Occipital lobe (tissue), 2 donors: ENCODE data around the gene AOC2. TPM values are rescaled to one million over a fixed set of nuclear protein-coding genes. Genes with fewer than 3 reads are reported as not detected.
"Not testable (repeated sequence)": the region's sequence is repeated elsewhere in the genome, so short reads cannot be mapped to it uniquely, and the experiment has no call there.

Experiments
- DNase-seq: peaks from one replicate; lab custom pipeline; 2025; lab: John Stamatoyannopoulos, UW
- total RNA-seq: library from RNA; depleted of rRNA; stranded (reverse); fragments of >200 nt; gene quantifications from one replicate; pipeline ENCODE4 v1.2.3, GENCODE V29; 2014

The AOC2 gene
- total RNA-seq, 1 donor from 2014 or later: 0.78 TPM

- DNase-seq: no peak
These were observed 9.2 kb downstream of the AOC2 start for GRCh38 chr17:42853597-42853967.

DNA sequence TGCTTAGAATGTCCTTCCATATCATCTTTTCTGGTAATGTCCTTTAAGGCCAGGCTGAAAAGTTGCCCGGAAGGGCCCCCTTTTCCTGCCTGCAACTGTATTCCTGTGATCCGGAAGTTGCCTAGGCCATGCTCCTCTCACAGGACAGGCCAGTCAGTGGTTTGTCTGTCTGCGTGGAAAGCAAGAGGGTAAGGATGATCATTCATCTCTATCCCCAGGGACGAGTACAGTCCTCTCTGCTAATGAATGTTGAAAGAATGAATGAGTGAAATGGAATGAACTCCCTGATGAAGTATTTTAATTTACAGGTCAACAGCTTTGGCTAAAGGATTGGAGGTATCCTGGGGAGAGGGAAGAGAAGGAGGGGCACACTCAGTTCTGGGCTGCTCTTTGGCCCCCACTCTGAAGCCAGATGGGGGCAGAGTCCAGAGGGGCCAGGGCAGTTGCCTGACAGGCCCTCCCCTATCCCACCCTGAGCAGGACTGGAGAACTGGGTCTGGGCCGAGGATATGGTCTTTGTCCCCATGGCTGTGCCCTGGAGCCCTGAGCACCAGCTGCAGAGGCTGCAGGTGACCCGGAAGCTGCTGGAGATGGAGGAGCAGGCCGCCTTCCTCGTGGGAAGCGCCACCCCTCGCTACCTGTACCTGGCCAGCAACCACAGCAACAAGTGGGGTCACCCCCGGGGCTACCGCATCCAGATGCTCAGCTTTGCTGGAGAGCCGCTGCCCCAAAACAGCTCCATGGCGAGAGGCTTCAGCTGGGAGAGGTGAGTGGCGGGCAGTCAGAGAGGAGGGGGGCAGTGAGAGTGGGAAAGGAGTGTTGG, 9.8 kb downstream of the AOC2 start:
- DNase-seq: no peak

GRCh38 chr17:42855048-42855596, 10.7 kb downstream of the AOC2 start:
- DNase-seq: no peak

DNA sequence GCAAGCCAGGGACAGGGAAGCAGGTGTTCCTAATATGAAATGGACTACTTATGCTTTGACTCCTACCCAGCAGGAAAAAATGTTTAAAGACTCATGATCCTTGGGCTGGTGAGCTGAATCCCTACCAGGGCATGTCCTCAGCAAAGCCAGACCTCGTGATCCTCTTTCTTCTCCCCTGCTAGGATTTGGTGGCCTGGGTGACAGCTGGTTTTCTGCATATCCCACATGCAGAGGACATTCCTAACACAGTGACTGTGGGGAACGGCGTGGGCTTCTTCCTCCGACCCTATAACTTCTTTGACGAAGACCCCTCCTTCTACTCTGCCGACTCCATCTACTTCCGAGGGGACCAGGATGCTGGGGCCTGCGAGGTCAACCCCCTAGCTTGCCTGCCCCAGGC, 11.7 kb downstream of the AOC2 start:
- DNase-seq: not testable (repeated sequence)

DNA sequence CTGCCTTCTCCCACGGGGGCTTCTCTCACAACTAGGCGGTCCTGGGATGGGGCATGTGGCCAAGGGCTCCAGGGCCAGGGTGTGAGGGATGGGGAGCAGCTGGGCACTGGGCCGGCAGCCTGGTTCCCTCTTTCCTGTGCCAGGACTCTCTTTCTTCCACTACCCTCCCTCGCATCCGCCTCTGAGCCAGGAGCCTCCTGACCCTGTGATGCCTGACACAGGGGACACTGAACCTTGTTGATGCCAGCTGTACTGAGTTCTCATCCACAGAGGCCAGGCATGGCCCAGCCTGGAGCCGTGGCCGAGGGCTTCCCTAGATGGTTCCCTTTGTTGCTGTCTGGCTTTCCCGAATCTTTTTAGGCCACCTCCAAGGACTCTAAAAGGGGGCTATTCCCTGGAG, 12.1 kb downstream of the AOC2 start:
- not testable (repeated sequence) for DNase-seq

GRCh38 chr17:42857389-42857788, 13.0 kb downstream of the AOC2 start:
- no peak for DNase-seq

DNA sequence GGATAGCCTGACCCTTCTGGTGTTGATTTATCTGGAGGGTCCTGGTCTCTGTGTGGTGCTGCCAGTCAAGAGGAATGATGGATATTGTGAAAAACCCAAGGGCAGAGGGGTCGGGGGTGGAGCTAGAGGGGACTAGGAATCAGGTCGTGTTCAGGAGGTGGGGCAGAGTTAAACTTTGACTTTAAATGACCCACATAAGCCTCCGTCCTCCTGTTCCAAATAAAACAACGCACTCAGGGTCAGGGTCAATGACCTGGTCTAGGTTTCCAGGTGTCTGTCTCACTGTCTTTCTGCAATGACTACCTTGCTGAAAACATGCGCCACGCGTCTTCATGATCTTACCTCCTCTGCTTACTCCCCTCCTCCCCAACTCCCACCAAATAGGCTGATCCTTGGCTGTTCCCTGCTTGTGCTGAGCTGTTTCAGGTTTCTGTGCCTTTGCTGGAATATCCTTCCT, 21.3 kb downstream of the AOC2 start:
- no peak for DNase-seq

GRCh38 chr17:42866216-42866615, 21.8 kb downstream of the AOC2 start:
- DNase-seq: no peak

DNA sequence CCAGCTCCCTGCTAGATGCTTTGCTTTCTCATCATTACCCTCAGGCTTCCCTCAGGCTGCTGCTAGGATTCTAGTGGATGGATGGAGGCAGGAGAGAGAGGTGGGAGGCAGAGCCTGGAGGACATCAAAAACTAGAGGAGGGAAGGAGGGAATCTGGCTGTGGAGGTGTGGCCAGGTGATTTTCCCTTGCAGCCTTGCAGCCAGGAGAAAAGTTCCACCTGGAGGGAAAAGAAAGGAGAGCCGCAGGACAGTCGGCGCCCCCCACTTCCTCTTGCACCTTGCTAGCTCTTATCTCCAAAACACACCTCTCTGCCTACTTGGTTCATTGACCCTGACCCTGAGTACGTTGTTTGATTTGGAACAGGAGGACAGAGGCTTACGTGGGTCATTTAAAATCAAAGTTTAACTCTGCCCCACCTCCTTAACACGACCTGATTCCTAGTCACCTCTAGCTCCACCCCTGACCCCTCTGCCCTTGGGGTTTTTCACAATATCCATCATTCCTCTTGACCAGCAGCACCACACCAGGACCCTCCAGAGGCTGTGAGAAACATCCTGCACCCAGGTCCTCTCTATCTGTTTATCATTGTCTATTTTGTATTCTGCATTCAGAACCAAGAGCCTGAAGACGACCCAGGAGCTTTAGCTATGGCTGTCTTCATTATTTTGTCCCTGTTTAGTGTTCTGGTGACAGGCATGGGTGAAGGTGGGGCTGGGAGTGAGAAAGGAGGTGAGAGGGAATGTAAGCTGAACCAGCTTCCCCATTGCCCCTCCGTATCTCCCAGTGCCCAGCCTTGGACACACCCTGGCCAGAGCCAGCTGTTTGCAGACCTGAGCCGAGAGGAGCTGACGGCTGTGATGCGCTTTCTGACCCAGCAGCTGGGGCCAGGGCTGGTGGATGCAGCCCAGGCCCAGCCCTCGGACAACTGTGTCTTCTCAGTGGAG, 22.5 kb downstream of the AOC2 start:
- DNase-seq: no peak

GRCh38 chr17:42867694-42868261, 23.4 kb downstream of the AOC2 start:
- DNase-seq: not testable (repeated sequence)

DNA sequence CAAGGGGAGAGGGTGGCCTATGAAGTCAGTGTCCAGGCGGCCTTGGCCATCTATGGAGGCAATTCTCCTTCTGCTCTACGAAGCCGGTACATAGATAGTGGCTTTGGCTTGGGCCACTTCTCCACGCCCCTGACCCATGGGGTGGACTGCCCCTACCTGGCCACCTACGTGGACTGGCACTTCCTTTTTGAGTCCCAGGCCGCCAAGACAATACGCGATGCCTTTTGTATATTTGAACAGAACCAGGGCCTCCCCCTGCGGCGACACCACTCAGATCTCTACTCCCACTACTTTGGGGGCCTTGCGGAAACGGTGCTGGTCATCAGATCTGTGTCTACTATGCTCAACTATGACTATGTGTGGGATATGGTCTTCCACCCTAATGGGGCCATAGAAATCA, 24.0 kb downstream of the AOC2 start:
- DNase-seq: no peak

DNA sequence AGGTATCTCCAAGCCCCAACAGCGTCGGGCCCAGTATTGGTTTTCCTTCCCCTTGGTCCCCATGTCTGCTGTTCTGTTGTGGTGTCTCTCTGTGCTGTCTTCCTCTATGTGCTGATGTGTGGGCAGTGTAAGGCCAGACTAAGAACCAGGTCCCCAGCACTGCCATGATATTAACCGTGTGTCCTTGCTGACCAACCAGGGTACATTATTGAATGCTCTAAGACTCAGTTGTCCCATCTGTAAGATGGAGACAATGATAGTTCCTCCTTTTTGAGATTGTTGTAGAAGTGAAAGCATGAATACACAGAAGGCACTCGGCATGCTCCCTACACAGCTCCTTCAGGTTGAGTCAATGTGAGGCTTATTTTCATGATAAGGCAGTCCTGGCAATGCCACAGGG, 27.3 kb downstream of the AOC2 start:
- DNase-seq: no peak

GRCh38 chr17:42872251-42872965, 28.0 kb downstream of the AOC2 start:
- DNase-seq: no peak

DNA sequence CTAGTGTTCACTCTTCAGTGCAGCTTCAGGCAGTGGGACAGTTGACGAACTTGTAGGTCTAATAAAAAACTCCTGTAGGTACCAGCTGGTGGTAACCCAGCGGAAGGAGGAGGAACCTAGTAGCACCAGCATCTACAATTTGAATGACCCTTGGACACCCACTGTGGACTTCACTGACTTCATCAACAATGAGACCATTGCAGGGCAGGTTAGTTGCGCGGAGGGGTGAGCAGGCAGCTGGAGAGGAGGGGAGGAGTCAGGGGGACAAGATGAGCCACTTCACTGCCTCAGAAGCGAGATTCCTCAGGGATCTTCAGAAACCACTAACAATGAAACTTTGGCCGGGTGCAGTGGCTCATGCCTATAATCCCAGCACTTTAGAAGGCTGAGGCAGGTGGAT, 28.9 kb downstream of the AOC2 start:
- no peak for DNase-seq

DNA sequence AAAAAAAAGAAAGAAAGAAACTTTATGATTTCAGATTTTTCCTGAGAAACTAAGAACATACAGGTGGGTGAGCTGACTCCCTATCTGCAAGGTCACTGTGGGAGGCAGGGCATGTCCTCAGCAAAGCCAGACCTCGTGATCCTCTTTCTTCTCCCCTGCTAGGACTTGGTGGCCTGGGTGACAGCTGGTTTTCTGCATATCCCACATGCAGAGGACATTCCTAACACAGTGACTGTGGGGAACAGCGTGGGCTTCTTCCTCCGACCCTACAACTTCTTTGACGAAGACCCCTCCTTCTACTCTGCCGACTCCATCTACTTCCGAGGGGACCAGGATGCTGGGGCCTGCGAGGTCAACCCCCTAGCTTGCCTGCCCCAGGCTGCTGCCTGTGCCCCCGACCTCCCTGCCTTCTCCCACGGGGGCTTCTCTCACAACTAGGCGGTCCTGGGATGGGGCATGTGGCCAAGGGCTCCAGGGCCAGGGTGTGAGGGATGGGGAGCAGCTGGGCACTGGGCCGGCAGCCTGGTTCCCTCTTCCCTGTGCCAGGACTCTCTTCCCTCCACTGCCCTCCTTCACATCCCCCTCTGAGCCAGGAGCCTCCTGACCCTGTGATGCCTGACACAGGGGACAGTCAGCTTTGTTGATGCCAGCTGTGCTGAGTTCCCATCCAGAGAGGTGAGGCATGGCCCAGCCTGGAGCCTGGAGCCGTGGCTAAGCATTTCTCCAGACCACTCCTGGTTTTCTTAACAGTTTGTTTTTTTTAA, 29.7 kb downstream of the AOC2 start:
- DNase-seq: not testable (repeated sequence)

DNA sequence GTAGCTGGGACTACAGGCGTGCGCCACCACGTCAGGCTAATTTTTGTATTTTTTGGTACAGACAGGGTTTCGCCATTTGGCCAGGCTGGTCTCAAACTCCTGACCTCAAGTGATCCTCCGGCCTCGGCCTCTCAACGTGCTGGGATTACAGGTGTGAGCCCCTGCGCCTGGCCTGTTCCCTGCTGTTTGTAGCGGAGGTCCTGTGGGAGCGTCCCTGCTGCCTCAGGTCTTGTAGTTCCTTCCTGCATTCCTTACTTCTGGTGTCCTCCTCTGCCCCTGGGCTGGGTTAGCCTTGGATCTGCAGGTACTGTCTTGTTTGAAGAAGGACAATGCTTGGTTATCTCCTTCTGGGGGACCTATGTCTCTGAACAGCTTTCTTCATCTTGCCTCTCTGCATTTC, 32.7 kb downstream of the AOC2 start:
- DNase-seq: no peak

DNA sequence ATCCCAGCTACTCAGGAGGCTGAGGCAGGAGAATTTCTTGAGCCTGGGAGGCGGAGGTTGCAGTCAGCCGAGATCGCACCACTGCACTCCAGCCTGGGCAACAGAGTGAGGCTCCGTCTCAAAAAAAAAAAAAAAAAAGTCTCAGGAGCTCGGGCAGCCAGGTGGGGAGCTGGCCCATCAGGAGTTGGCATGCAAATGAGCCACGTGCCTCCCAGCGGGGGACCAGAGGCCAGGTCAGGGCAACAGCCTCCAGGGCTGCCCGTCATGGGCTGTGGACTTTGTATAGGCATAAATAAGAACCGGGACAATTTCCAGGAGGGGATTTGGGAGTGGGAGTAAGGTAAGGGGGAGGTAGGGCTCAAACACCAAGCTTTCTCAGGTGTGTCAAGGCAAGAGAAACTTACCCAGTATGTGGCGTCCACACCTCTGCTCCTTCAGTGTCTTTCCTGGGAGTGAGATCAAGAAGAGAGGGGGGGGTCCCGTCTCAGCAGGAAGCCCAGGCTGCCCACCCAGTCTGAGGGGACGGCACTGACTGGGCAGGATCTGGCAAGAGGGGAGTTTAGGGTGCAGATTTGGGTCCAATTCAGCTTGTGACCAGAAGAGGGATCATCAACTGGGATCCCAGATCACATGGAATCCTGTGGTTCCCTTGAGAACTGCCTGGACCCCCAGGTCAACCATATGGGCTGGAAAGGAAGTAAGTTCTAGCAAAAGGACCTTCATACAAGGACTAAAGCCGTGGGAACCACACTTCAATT, 33.9 kb downstream of the AOC2 start:
- DNase-seq: no peak

GRCh38 chr17:42878924-42879595, 34.7 kb downstream of the AOC2 start:
- DNase-seq: no peak

- no peak for DNase-seq
These were observed 35.2 kb downstream of the AOC2 start for GRCh38 chr17:42879596-42879985.
